GM23338 (cell line): ENCODE results near the gene TLX1. TPM values are rescaled to one million over a fixed set of nuclear protein-coding genes. Genes with fewer than 3 reads are reported as not detected.

Experiments
- ATAC-seq: fragments of 200-7000 bp; cut with Tn5 transposase; 3 replicates; pipeline ENCODE4 v1.9.1; 2020
- DNase-seq: peaks from one replicate; pipeline ENCODE4 v3.0.0-alpha.2; 2015; ENCODE audit warnings: low spot score
- H2AFZ ChIP-seq: fragments of 200-600 bp; sonication (generic); 2 replicates; pipeline ENCODE4 v1.8.0; 2016; ENCODE audit warnings: antibody characterized with exemption, mild to moderate bottlenecking, moderate library complexity
- H3F3A ChIP-seq: fragments of 200-600 bp; sonication (generic); replicated peaks from 2 replicates; pipeline ENCODE4 v1.8.0; 2017; ENCODE audit warnings: antibody characterized with exemption, mixed run types, low read depth
- H3K27ac ChIP-seq: fragments of 200-600 bp; sonication (generic); 2 replicates; pipeline ENCODE4 v1.6.1; 2016; ENCODE audit warnings: low read depth
- H3K27me3 ChIP-seq: fragments of 200-600 bp; sonication (generic); 2 replicates; pipeline ENCODE4 v1.8.0; 2016; ENCODE audit warnings: mild to moderate bottlenecking, mixed run types, moderate library complexity; ENCODE audit not compliant: insufficient read depth
- H3K36me3 ChIP-seq: fragments of 200-600 bp; sonication (generic); 2 replicates; pipeline ENCODE4 v1.8.0; 2016; ENCODE audit warnings: mild to moderate bottlenecking; ENCODE audit not compliant: insufficient read depth
- H3K4me1 ChIP-seq: fragments of 200-600 bp; sonication (generic); 2 replicates; pipeline ENCODE4 v1.8.0; 2016; ENCODE audit warnings: mild to moderate bottlenecking, moderate library complexity; ENCODE audit not compliant: insufficient read depth
- H3K4me2 ChIP-seq: fragments of 200-600 bp; sonication (generic); 2 replicates; pipeline ENCODE4 v1.7.1; 2017; ENCODE audit warnings: mixed run types
- H3K4me3 ChIP-seq: fragments of 200-600 bp; sonication (generic); 2 replicates; pipeline ENCODE4 v1.6.1; 2016; ENCODE audit warnings: mixed run types
- H3K79me2 ChIP-seq: fragments of 200-600 bp; sonication (generic); replicated peaks from 2 replicates; pipeline ENCODE4 v1.8.0; 2017; ENCODE audit warnings: mild to moderate bottlenecking; ENCODE audit not compliant: insufficient read depth
- H3K9me2 ChIP-seq: fragments of 200-600 bp; sonication (generic); 2 replicates; pipeline ENCODE4 v1.8.0; 2017; ENCODE audit not compliant: insufficient read depth
- H4K20me1 ChIP-seq: fragments of 200-600 bp; sonication (generic); replicated peaks from 2 replicates; pipeline ENCODE4 v1.8.0; 2017; ENCODE audit warnings: mild to moderate bottlenecking; ENCODE audit not compliant: insufficient read depth
- H3K27ac Mint-ChIP-seq: 2 replicates; pipeline ENCODE4 v1.8.0; 2020; ENCODE audit warnings: inconsistent platforms, mild to moderate bottlenecking, moderate library complexity, mixed read lengths
- H3K27me3 Mint-ChIP-seq: 3 replicates; pipeline ENCODE4 v1.8.0; 2022; ENCODE audit warnings: low read depth, mild to moderate bottlenecking, moderate library complexity, mixed read lengths, inconsistent platforms; ENCODE audit not compliant: insufficient read depth, poor library complexity
- H3K36me3 Mint-ChIP-seq: 3 replicates; pipeline ENCODE4 v1.8.0; 2021; ENCODE audit warnings: low read depth, mild to moderate bottlenecking, inconsistent platforms, moderate library complexity, mixed read lengths
- H3K4me1 Mint-ChIP-seq: 3 replicates; pipeline ENCODE4 v1.8.0; 2020; ENCODE audit warnings: mild to moderate bottlenecking, inconsistent platforms, mixed read lengths
- H3K4me3 Mint-ChIP-seq: 3 replicates; pipeline ENCODE4 v1.8.0; 2021; ENCODE audit warnings: moderate library complexity, mild to moderate bottlenecking, inconsistent platforms, mixed read lengths
- H3K9me3 Mint-ChIP-seq: 3 replicates; pipeline ENCODE4 v1.8.0; 2020; ENCODE audit warnings: moderate library complexity, mild to moderate bottlenecking, inconsistent platforms, mixed read lengths
- CREB1 ChIP-seq: fragments of 250-450 bp; sonication (Bioruptor Pico); IDR thresholded peaks from 2 replicates; pipeline ENCODE4 v1.5.0; 2020; ENCODE audit warnings: low read depth, mild to moderate bottlenecking, moderate library complexity
- EZH2 ChIP-seq: fragments of 200-600 bp; sonication (generic); IDR thresholded peaks from one replicate; pipeline ENCODE4 v1.8.0; 2017; ENCODE audit warnings: antibody characterized with exemption, mild to moderate bottlenecking, low read depth; ENCODE audit not compliant: unreplicated experiment
- EZH2phosphoT487 ChIP-seq: fragments of 200-600 bp; sonication (generic); IDR thresholded peaks from one replicate; pipeline ENCODE4 v1.8.1; 2018; ENCODE audit warnings: antibody characterized with exemption; ENCODE audit not compliant: unreplicated experiment
- JUNB ChIP-seq: IDR thresholded peaks from one replicate; pipeline ENCODE4 v1.6.1; 2016; ENCODE audit warnings: antibody characterized with exemption; ENCODE audit not compliant: unreplicated experiment
- NANOG ChIP-seq: IDR thresholded peaks from 2 replicates; pipeline ENCODE4 v1.6.1; 2016; ENCODE audit warnings: antibody characterized with exemption, borderline replicate concordance
- POLR2AphosphoS5 ChIP-seq: IDR thresholded peaks from 2 replicates; pipeline ENCODE4 v1.6.1; 2016; ENCODE audit warnings: antibody characterized with exemption, low read depth
- STAT1 ChIP-seq: IDR thresholded peaks from one replicate; pipeline ENCODE4 v1.6.1; 2016; ENCODE audit warnings: antibody characterized with exemption; ENCODE audit not compliant: unreplicated experiment
- ZNF114 ChIP-seq: fragments of 250-450 bp; sonication (Bioruptor Pico); IDR thresholded peaks from 2 replicates; pipeline ENCODE4 v1.5.0; 2020; ENCODE audit warnings: mild to moderate bottlenecking, moderate library complexity
- ZNF331 ChIP-seq: fragments of 250-450 bp; sonication (Bioruptor Pico); IDR thresholded peaks from 2 replicates; pipeline ENCODE4 v1.5.0; 2020; ENCODE audit warnings: low read depth, mild to moderate bottlenecking, moderate library complexity
- polyA plus RNA-seq: library from polyadenylated mRNA; unstranded; fragments of >200 nt; fragmentation: Nextera tagmentation; extraction: Ambion mirVana; gene quantifications from 2 replicates; pipeline ENCODE4 v1.2.1, GENCODE V29; 2016
- total RNA-seq: library from RNA; depleted of rRNA; stranded (reverse); fragments of >200 nt; shearing (Covaris generic); gene quantifications from 2 replicates; pipeline ENCODE4 v1.2.3, GENCODE V29; 2014
- TF ChIP-seq, protein P1 (sequence below): IDR thresholded peaks from one replicate; pipeline ENCODE4 v1.6.1; 2018; ENCODE audit warnings: antibody characterized with exemption; ENCODE audit not compliant: unreplicated experiment
- TF ChIP-seq, protein P2 (sequence below): fragments of 250-450 bp; sonication (Bioruptor Pico); IDR thresholded peaks from 2 replicates; pipeline ENCODE4 v1.5.0; 2020; ENCODE audit warnings: mild to moderate bottlenecking, moderate library complexity
- TF ChIP-seq, protein P3 (sequence below), 2 experiments: fragments of 200-600 bp in 1 of 2; sonication (generic) in 1 of 2; conservative IDR thresholded peaks; 2 replicates each; pipeline versions ENCODE4 v1.5.1 to v1.6.1; 2016 to 2017; ENCODE audit warnings: antibody characterized with exemption in 2 of 2, low read depth in 2 of 2, mild to moderate bottlenecking in 2 of 2, moderate library complexity in 1 of 2
- TF ChIP-seq, protein P4 (sequence below): IDR thresholded peaks from 2 replicates; pipeline ENCODE4 v1.6.1; 2016; ENCODE audit warnings: antibody characterized with exemption

TLX1 gene
- total and polyA plus RNA-seq, 2 experiments from 2014 or later = not detected

DNA sequence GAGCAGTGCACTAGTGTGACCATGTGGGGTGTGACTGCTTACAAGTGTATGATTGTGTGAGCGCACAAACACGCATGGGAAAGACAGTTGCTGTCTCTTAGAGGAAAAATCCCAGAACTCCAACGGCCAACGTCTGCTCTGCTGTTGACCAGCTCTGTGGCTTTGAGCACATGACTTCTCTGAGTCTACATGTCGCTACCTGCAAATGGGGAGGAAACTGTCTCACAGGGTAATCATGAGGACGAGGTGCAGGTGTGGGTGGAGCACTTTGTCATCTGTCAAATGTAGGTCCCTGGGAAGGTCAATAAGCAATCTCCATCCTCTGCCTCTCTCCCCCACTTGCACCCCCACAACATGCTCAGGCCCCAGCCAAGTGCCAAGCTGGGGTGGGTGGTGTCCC lies 31.2 kb upstream of the TLX1 start:
- Mint-ChIP-seq H3K36me3 (no peaks in the 10 kb centered on the region), H3K27ac (no peak overlapping the region), H3K4me1 (peaks cover 11% of the 10 kb centered on the region), H3K9me3 (no peaks in the 10 kb centered on the region), H3K4me3 (no peak overlapping the region), H3K27me3 (peaks cover 38% of the 10 kb centered on the region)
- DNase-seq = no peak
- Histone ChIP-seq H4K20me1 (no peaks in the 10 kb centered on the region), H3F3A (no peaks in the 10 kb centered on the region), H3K36me3 (no peaks in the 10 kb centered on the region), H3K4me3 (no peak overlapping the region), H3K27ac (no peak overlapping the region), H3K79me2 (no peaks in the 10 kb centered on the region), H3K4me1 (peaks cover 4% of the 10 kb centered on the region), H3K4me2 (no peak overlapping the region), H3K27me3 (peaks cover 16% of the 10 kb centered on the region; the same call in 1 of the 2 replicates), H2AFZ (no peak overlapping the region), H3K9me2 (no peaks in the 10 kb centered on the region)
- no peak for ATAC-seq
- TF ChIP-seq STAT1 (no peak), EZH2 (no peak), JUNB (no peak), CREB1 (CRISPR knock-in tag) (no peak), NANOG (no peak), ZNF331 (CRISPR knock-in tag) (no peak), ZNF114 (CRISPR knock-in tag) (no peak), POLR2AphosphoS5 (no peak), EZH2phosphoT487 (no peak)
- TF ChIP-seq, protein P1, sequence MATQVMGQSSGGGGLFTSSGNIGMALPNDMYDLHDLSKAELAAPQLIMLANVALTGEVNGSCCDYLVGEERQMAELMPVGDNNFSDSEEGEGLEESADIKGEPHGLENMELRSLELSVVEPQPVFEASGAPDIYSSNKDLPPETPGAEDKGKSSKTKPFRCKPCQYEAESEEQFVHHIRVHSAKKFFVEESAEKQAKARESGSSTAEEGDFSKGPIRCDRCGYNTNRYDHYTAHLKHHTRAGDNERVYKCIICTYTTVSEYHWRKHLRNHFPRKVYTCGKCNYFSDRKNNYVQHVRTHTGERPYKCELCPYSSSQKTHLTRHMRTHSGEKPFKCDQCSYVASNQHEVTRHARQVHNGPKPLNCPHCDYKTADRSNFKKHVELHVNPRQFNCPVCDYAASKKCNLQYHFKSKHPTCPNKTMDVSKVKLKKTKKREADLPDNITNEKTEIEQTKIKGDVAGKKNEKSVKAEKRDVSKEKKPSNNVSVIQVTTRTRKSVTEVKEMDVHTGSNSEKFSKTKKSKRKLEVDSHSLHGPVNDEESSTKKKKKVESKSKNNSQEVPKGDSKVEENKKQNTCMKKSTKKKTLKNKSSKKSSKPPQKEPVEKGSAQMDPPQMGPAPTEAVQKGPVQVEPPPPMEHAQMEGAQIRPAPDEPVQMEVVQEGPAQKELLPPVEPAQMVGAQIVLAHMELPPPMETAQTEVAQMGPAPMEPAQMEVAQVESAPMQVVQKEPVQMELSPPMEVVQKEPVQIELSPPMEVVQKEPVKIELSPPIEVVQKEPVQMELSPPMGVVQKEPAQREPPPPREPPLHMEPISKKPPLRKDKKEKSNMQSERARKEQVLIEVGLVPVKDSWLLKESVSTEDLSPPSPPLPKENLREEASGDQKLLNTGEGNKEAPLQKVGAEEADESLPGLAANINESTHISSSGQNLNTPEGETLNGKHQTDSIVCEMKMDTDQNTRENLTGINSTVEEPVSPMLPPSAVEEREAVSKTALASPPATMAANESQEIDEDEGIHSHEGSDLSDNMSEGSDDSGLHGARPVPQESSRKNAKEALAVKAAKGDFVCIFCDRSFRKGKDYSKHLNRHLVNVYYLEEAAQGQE = no peak
- TF ChIP-seq, protein P2, sequence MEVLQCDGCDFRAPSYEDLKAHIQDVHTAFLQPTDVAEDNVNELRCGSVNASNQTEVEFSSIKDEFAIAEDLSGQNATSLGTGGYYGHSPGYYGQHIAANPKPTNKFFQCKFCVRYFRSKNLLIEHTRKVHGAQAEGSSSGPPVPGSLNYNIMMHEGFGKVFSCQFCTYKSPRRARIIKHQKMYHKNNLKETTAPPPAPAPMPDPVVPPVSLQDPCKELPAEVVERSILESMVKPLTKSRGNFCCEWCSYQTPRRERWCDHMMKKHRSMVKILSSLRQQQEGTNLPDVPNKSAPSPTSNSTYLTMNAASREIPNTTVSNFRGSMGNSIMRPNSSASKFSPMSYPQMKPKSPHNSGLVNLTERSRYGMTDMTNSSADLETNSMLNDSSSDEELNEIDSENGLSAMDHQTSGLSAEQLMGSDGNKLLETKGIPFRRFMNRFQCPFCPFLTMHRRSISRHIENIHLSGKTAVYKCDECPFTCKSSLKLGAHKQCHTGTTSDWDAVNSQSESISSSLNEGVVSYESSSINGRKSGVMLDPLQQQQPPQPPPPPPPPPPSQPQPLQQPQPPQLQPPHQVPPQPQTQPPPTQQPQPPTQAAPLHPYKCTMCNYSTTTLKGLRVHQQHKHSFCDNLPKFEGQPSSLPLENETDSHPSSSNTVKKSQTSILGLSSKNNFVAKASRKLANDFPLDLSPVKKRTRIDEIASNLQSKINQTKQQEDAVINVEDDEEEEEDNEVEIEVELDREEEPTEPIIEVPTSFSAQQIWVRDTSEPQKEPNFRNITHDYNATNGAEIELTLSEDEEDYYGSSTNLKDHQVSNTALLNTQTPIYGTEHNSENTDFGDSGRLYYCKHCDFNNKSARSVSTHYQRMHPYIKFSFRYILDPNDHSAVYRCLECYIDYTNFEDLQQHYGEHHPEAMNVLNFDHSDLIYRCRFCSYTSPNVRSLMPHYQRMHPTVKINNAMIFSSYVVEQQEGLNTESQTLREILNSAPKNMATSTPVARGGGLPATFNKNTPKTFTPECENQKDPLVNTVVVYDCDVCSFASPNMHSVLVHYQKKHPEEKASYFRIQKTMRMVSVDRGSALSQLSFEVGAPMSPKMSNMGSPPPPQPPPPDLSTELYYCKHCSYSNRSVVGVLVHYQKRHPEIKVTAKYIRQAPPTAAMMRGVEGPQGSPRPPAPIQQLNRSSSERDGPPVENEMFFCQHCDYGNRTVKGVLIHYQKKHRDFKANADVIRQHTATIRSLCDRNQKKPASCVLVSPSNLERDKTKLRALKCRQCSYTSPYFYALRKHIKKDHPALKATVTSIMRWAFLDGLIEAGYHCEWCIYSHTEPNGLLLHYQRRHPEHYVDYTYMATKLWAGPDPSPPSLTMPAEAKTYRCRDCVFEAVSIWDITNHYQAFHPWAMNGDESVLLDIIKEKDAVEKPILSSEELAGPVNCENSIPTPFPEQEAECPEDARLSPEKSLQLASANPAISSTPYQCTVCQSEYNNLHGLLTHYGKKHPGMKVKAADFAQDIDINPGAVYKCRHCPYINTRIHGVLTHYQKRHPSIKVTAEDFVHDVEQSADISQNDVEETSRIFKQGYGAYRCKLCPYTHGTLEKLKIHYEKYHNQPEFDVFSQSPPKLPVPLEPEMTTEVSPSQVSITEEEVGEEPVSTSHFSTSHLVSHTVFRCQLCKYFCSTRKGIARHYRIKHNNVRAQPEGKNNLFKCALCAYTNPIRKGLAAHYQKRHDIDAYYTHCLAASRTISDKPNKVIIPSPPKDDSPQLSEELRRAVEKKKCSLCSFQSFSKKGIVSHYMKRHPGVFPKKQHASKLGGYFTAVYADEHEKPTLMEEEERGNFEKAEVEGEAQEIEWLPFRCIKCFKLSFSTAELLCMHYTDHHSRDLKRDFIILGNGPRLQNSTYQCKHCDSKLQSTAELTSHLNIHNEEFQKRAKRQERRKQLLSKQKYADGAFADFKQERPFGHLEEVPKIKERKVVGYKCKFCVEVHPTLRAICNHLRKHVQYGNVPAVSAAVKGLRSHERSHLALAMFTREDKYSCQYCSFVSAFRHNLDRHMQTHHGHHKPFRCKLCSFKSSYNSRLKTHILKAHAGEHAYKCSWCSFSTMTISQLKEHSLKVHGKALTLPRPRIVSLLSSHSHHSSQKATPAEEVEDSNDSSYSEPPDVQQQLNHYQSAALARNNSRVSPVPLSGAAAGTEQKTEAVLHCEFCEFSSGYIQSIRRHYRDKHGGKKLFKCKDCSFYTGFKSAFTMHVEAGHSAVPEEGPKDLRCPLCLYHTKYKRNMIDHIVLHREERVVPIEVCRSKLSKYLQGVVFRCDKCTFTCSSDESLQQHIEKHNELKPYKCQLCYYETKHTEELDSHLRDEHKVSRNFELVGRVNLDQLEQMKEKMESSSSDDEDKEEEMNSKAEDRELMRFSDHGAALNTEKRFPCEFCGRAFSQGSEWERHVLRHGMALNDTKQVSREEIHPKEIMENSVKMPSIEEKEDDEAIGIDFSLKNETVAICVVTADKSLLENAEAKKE (CRISPR knock-in tag) = no peak
- TF ChIP-seq, protein P3, sequence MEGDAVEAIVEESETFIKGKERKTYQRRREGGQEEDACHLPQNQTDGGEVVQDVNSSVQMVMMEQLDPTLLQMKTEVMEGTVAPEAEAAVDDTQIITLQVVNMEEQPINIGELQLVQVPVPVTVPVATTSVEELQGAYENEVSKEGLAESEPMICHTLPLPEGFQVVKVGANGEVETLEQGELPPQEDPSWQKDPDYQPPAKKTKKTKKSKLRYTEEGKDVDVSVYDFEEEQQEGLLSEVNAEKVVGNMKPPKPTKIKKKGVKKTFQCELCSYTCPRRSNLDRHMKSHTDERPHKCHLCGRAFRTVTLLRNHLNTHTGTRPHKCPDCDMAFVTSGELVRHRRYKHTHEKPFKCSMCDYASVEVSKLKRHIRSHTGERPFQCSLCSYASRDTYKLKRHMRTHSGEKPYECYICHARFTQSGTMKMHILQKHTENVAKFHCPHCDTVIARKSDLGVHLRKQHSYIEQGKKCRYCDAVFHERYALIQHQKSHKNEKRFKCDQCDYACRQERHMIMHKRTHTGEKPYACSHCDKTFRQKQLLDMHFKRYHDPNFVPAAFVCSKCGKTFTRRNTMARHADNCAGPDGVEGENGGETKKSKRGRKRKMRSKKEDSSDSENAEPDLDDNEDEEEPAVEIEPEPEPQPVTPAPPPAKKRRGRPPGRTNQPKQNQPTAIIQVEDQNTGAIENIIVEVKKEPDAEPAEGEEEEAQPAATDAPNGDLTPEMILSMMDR (conservative IDR thresholded peaks at IDR 0.05; ENCODE audit: low read depth in 2 of 2) = no peak
- TF ChIP-seq, protein P4, sequence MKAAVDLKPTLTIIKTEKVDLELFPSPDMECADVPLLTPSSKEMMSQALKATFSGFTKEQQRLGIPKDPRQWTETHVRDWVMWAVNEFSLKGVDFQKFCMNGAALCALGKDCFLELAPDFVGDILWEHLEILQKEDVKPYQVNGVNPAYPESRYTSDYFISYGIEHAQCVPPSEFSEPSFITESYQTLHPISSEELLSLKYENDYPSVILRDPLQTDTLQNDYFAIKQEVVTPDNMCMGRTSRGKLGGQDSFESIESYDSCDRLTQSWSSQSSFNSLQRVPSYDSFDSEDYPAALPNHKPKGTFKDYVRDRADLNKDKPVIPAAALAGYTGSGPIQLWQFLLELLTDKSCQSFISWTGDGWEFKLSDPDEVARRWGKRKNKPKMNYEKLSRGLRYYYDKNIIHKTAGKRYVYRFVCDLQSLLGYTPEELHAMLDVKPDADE = no peak
